H9 (cell line): Measurements from ENCODE around the gene FGF12. TPM values are rescaled to one million over a fixed set of nuclear protein-coding genes. Genes with fewer than 3 reads are reported as not detected.

Experiments used
- DNase-seq: peaks from one replicate; pipeline ENCODE4 v3.0.0-alpha.2; 2017
- H2AFZ ChIP-seq: one replicate; pipeline ENCODE4 v1.6.1; 2013; ENCODE audit warnings: mild to moderate bottlenecking, low read length, control low read depth, moderate library complexity
- H2AK5ac ChIP-seq: 2 replicates; pipeline ENCODE4 v1.6.1; 2013; ENCODE audit warnings: low read length, control low read depth, mixed read lengths; ENCODE audit not compliant: insufficient read length
- H2BK120ac ChIP-seq: one replicate; pipeline ENCODE4 v1.6.1; 2013; ENCODE audit warnings: low read depth, mild to moderate bottlenecking, low read length, control low read depth, inconsistent platforms; ENCODE audit not compliant: poor library complexity, severe bottlenecking
- H2BK12ac ChIP-seq: 2 replicates; pipeline ENCODE4 v1.6.1; 2013; ENCODE audit warnings: low read length, control low read depth, mixed read lengths, low read depth; ENCODE audit not compliant: insufficient read length
- H2BK15ac ChIP-seq: 2 replicates; pipeline ENCODE4 v1.6.1; 2013; ENCODE audit warnings: low read depth, low read length, control low read depth
- H2BK20ac ChIP-seq: one replicate; pipeline ENCODE4 v1.6.1; 2013; ENCODE audit warnings: low read depth, mild to moderate bottlenecking, low read length, control low read depth, inconsistent platforms; ENCODE audit not compliant: poor library complexity, severe bottlenecking
- H2BK5ac ChIP-seq: 2 replicates; pipeline ENCODE4 v1.6.1; 2013; ENCODE audit warnings: low read length, control low read depth, mixed read lengths; ENCODE audit not compliant: insufficient read length
- H3K14ac ChIP-seq: 2 replicates; pipeline ENCODE4 v1.6.1; 2013; ENCODE audit warnings: low read length, control low read depth; ENCODE audit not compliant: insufficient read depth
- H3K18ac ChIP-seq: 2 replicates; pipeline ENCODE4 v1.6.1; 2013; ENCODE audit warnings: low read depth, mild to moderate bottlenecking, mixed read lengths, low read length, control low read depth; ENCODE audit not compliant: insufficient read length
- H3K23ac ChIP-seq: 2 replicates; pipeline ENCODE4 v1.6.1; 2013; ENCODE audit warnings: low read length, control low read depth, mixed read lengths, low read depth; ENCODE audit not compliant: insufficient read length
- H3K23me2 ChIP-seq: 2 replicates; pipeline ENCODE4 v1.6.1; 2013; ENCODE audit warnings: low read depth, mild to moderate bottlenecking, mixed read lengths, low read length, control low read depth; ENCODE audit not compliant: insufficient read length, poor library complexity, severe bottlenecking
- H3K27ac ChIP-seq: 2 replicates; pipeline ENCODE4 v1.5.1; 2013; ENCODE audit warnings: low read length, control low read depth, mixed read lengths, low read depth; ENCODE audit not compliant: insufficient read length
- H3K27me3 ChIP-seq: 2 replicates; pipeline ENCODE4 v1.6.1; 2013; ENCODE audit warnings: low read length, control low read depth, inconsistent platforms; ENCODE audit not compliant: insufficient read depth
- H3K4ac ChIP-seq: 2 replicates; pipeline ENCODE4 v1.6.1; 2013; ENCODE audit warnings: low read depth, mild to moderate bottlenecking, control low read depth, inconsistent platforms, low read length, moderate library complexity
- H3K4me1 ChIP-seq: 2 replicates; pipeline ENCODE4 v1.6.1; 2013; ENCODE audit warnings: low read length, control low read depth, inconsistent platforms; ENCODE audit not compliant: insufficient read depth
- H3K4me2 ChIP-seq: 2 replicates; pipeline ENCODE4 v1.6.1; 2013; ENCODE audit warnings: low read length, control low read depth, mixed read lengths; ENCODE audit not compliant: insufficient read length, insufficient read depth
- H3K56ac ChIP-seq: 2 replicates; pipeline ENCODE4 v1.6.1; 2013; ENCODE audit warnings: low read depth, mild to moderate bottlenecking, mixed read lengths, low read length, control low read depth; ENCODE audit not compliant: insufficient read length
- H3K79me1 ChIP-seq: 2 replicates; pipeline ENCODE4 v1.6.1; 2013; ENCODE audit warnings: low read depth, mild to moderate bottlenecking, moderate library complexity, low read length, control low read depth, inconsistent platforms; ENCODE audit not compliant: insufficient read depth, poor library complexity, severe bottlenecking
- H3K79me2 ChIP-seq: 2 replicates; pipeline ENCODE4 v1.6.1; 2013; ENCODE audit warnings: low read length, control low read depth, inconsistent platforms; ENCODE audit not compliant: insufficient read depth
- H3K9ac ChIP-seq: 2 replicates; pipeline ENCODE4 v1.6.1; 2013; ENCODE audit warnings: low read length, control low read depth, mixed read lengths; ENCODE audit not compliant: insufficient read length; ENCODE audit errors: extremely low read depth
- H3K9me3 ChIP-seq: one replicate; pipeline ENCODE4 v1.6.1; 2013; ENCODE audit warnings: low read depth, low read length, inconsistent platforms; ENCODE audit not compliant: control insufficient read depth
- H3T11ph ChIP-seq: one replicate; pipeline ENCODE4 v1.6.1; 2013; ENCODE audit warnings: mild to moderate bottlenecking, low read length, control low read depth, inconsistent platforms
- H4K20me1 ChIP-seq: one replicate; pipeline ENCODE4 v1.6.1; 2013; ENCODE audit not compliant: control insufficient read depth, insufficient read length, insufficient read depth
- H4K5ac ChIP-seq: 2 replicates; pipeline ENCODE4 v1.6.1; 2013; ENCODE audit warnings: low read depth, mild to moderate bottlenecking, mixed read lengths, low read length, control low read depth; ENCODE audit not compliant: insufficient read length
- H4K8ac ChIP-seq: replicated peaks from 2 replicates; pipeline ENCODE4 v1.6.1; 2013; ENCODE audit warnings: low read length, control low read depth, mixed read lengths, low read depth; ENCODE audit not compliant: insufficient read length
- H4K91ac ChIP-seq: 2 replicates; pipeline ENCODE4 v1.6.1; 2013; ENCODE audit warnings: low read depth, mild to moderate bottlenecking, moderate library complexity, mixed read lengths, low read length, control low read depth; ENCODE audit not compliant: insufficient read length
- H3K27ac Mint-ChIP-seq, 3 experiments: 2 replicates in 2 of 3; 3 replicates in 1 of 3; pipeline ENCODE4 v1.8.0; 2020 to 2021; ENCODE audit warnings: mixed read lengths in 3 of 3, mild to moderate bottlenecking in 1 of 3, moderate library complexity in 1 of 3
- H3K27me3 Mint-ChIP-seq: 2 replicates; pipeline ENCODE4 v1.8.0; 2021; ENCODE audit warnings: low read depth, mild to moderate bottlenecking, moderate library complexity, mixed read lengths
- H3K36me3 Mint-ChIP-seq, 3 experiments: 2 replicates in 2 of 3; 3 replicates in 1 of 3; pipeline ENCODE4 v1.8.0; 2020 to 2021; ENCODE audit warnings: low read depth in 3 of 3, mixed read lengths in 3 of 3; ENCODE audit not compliant: insufficient read depth in 1 of 3
- H3K4me1 Mint-ChIP-seq, 2 experiments: 2 replicates each; pipeline ENCODE4 v1.8.0; 2020; ENCODE audit warnings: mixed read lengths in 2 of 2
- H3K4me3 Mint-ChIP-seq, 2 experiments: 2 replicates in 1 of 2; 3 replicates in 1 of 2; pipeline ENCODE4 v1.8.0; 2020 to 2021; ENCODE audit warnings: mild to moderate bottlenecking in 2 of 2, mixed read lengths in 2 of 2, moderate library complexity in 1 of 2
- H3K9me3 Mint-ChIP-seq, 2 experiments: 2 replicates in 1 of 2; 3 replicates in 1 of 2; pipeline ENCODE4 v1.8.0; 2020; ENCODE audit warnings: mild to moderate bottlenecking in 2 of 2, mixed read lengths in 2 of 2, moderate library complexity in 1 of 2
- CTCF ChIP-seq: fragments of 200-600 bp; sonication (generic); conservative IDR thresholded peaks from 3 replicates; pipeline ENCODE4 v1.8.0; 2021; ENCODE audit warnings: antibody characterized with exemption, mild to moderate bottlenecking
- WGBS: extraction: QIAGEN DNeasy Blood & Tissue Kit; methylation state at CpG from one replicate; pipeline ENCODE4 v1.1.7; 2013; ENCODE audit warnings: missing lambda C conversion rate, low lambda C conversion rate, mixed read lengths; ENCODE audit not compliant: insufficient read length; ENCODE audit errors: extremely low coverage; 5-methylcytosine and 5-hydroxymethylcytosine counted together
- total RNA-seq: library from RNA; stranded (reverse); gene quantifications from 2 replicates; pipeline ENCODE4 v1.2.1, GENCODE V29; 2021

The FGF12 gene
- total RNA-seq, 1 experiment from 2014 or later = 5.6 TPM

- no peak overlapping the region for H3K56ac ChIP-seq
- no peak overlapping the region for H4K5ac ChIP-seq
- H3K4me3 Mint-ChIP-seq = no peak overlapping the region
- H3K79me2 ChIP-seq = no peaks in the 10 kb centered on the region
- no peak overlapping the region for H3K27ac Mint-ChIP-seq
- H3K4me2 ChIP-seq = no peak overlapping the region
- no peak overlapping the region for H2BK20ac ChIP-seq
- no peak overlapping the region for H3K18ac ChIP-seq
- no peaks in the 10 kb centered on the region for H3K23me2 ChIP-seq
- no peak overlapping the region for H3K9ac ChIP-seq
- no peak overlapping the region for H2AFZ ChIP-seq
- no peak overlapping the region for H3K23ac ChIP-seq
- H2BK15ac ChIP-seq = no peak overlapping the region
- H2AK5ac ChIP-seq = no peak overlapping the region
- no peak for DNase-seq
- peaks cover 47 to 48% of the 10 kb centered on the region in 2 experiments for H3K4me1 Mint-ChIP-seq
- H2BK120ac ChIP-seq = no peak overlapping the region
- H2BK12ac ChIP-seq = no peak overlapping the region
- H3K4me1 ChIP-seq = peaks cover 3% of the 10 kb centered on the region; the same call in 1 of the 2 replicates
- no peaks in the 10 kb centered on the region for H3K79me1 ChIP-seq
- no peak overlapping the region for H4K91ac ChIP-seq
- WGBS = no CpG with 5 or more reads among the region's 2 CpGs
- peaks cover 0 to 5% (median 0%) of the 10 kb centered on the region in 3 experiments; a peak in 3 of 7 replicates for H3K36me3 Mint-ChIP-seq
- no peak overlapping the region for H4K8ac ChIP-seq
- peaks cover 0 to 3% of the 10 kb centered on the region in 2 experiments; a peak in 1 of 5 replicates for H3K9me3 Mint-ChIP-seq
- no peak overlapping the region for H3K14ac ChIP-seq
- no peaks in the 10 kb centered on the region for H3K27me3 ChIP-seq
- H4K20me1 ChIP-seq = no peaks in the 10 kb centered on the region
- H3K4ac ChIP-seq = no peak overlapping the region
- TF ChIP-seq CTCF = no peak
- H2BK5ac ChIP-seq = no peak overlapping the region
- H3K27me3 Mint-ChIP-seq = no peaks in the 10 kb centered on the region
- no peaks in the 10 kb centered on the region for H3K9me3 ChIP-seq
- H3K27ac ChIP-seq = no peak overlapping the region
- H3T11ph ChIP-seq = no peak overlapping the region
Measured at GRCh38 chr3:192751148-192751547, 23.8 kb upstream of the FGF12 start.
